ENCODE results near the gene AARS2.

- no peak for TF ChIP-seq CTCF (IDR thresholded peaks at IDR 0.05)
- peak in 1 of 3 donors; percentile 11 for TF ChIP-seq POLR2A (IDR thresholded peaks at IDR 0.05)
Observed at GRCh38 chr6:44254191-44255104, 58.7 kb downstream of the AARS2 start.

All from body of pancreas (tissue), 4 donors.